AG04449 (cell line): ENCODE measurements around the gene OTOG.

Experiments
- CTCF ChIA-PET: fragments of 350-600 bp; formaldehyde crosslinking; extraction: SDS; loops from one replicate; lab custom pipeline; 2021; ENCODE audit warnings: antibody characterized with exemption; lab: Yijun Ruan, JAX
- POLR2A ChIA-PET: fragments of 400-600, 350-600 bp; formaldehyde crosslinking; extraction: SDS; loops from one replicate; lab custom pipeline; 2020; ENCODE audit warnings: antibody characterized with exemption, inconsistent platforms; lab: Yijun Ruan, JAX
- DNase-seq: peaks from one replicate; pipeline ENCODE4 v3.0.0-alpha.2; 2010; ENCODE audit warnings: low read depth, low spot score
- H3K4me3 ChIP-seq: 2 replicates; pipeline ENCODE4 v1.5.1; 2011; ENCODE audit warnings: low read depth, mild to moderate bottlenecking, control low read depth, low read length
- TF ChIP-seq, protein P1 (sequence below): IDR thresholded peaks from one replicate; pipeline ENCODE4 v1.5.1; 2011; ENCODE audit warnings: mild to moderate bottlenecking, moderate library complexity, low read length, control low read depth, inconsistent platforms; ENCODE audit not compliant: insufficient read depth; ENCODE audit errors: missing control alignments

OTOG gene

DNA sequence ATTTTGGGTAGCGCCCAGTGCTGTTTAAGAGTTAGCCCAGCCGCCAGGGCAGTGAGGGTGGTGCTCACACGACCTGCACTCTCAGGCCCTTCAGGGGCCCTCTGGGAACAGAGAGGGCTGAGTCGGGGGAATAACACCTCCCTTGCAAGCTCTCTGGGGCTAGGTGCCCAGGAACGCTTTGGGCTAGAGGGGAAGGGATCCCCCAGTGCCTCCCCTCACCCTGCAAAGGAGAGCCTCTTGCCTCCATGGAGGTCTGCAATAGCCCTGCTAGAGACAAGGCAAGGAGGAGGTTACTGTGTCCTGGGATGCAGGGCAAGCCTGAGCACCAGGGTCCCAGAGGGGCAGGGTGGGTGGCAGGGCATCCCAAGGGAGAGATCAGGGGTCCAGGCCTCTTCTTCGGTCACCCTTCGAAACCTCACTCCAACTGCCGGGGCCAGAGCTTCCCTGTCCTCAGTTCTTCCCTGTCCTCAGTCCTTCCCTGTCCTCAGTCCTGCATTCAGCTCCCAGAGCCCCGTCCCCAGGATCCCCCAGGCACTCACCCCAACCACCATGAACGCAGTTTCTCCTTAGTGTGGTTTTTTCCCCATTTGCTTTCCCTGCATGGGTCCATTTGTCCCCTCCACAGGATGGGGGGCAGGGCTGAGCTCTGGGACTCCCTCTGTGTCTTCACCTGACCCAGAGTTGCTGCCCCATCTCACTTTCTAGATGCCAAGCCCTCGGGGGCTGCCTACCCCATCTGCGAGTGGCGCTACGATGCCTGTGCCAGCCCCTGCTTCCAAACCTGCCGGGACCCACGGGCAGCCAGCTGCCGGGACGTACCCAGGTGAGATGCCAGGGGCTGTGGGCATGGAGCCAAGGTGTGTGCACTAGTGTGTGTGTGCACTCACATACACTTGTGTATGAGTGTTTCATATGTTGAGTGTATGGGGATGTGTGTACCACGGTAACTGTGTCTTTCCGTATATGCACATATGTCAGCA lies 60.8 kb downstream of the OTOG start:
- CTCF ChIA-PET, result no interaction called here
- POLR2A ChIA-PET, result no interaction called here
- no peak for DNase-seq
- H3K4me3 ChIP-seq, result no peak overlapping the region
- TF ChIP-seq, protein P1, sequence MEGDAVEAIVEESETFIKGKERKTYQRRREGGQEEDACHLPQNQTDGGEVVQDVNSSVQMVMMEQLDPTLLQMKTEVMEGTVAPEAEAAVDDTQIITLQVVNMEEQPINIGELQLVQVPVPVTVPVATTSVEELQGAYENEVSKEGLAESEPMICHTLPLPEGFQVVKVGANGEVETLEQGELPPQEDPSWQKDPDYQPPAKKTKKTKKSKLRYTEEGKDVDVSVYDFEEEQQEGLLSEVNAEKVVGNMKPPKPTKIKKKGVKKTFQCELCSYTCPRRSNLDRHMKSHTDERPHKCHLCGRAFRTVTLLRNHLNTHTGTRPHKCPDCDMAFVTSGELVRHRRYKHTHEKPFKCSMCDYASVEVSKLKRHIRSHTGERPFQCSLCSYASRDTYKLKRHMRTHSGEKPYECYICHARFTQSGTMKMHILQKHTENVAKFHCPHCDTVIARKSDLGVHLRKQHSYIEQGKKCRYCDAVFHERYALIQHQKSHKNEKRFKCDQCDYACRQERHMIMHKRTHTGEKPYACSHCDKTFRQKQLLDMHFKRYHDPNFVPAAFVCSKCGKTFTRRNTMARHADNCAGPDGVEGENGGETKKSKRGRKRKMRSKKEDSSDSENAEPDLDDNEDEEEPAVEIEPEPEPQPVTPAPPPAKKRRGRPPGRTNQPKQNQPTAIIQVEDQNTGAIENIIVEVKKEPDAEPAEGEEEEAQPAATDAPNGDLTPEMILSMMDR, result no peak

DNA sequence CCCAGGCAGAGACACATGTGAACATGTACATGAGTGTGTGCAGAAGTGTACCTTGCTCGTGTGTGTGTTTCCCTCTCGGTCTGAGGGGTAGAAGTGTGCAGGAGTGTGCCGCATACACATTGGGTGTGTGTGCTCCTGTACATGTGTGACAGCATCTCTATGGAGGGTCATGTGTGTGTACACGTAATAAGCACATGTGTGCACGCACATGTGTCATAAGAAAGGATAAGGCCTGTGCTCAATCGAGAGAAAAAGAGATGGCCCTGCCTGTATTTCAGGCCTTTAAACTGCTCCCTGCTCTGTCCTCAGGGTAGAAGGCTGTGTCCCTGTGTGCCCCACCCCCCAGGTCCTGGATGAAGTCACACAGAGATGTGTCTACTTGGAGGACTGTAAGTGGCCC lies 61.8 kb downstream of the OTOG start:
- no peak for DNase-seq
- TF ChIP-seq, protein P1, result no peak
- ChIA-PET POLR2A (no interaction called here), CTCF (no interaction called here)
- no peak overlapping the region for H3K4me3 ChIP-seq

DNA sequence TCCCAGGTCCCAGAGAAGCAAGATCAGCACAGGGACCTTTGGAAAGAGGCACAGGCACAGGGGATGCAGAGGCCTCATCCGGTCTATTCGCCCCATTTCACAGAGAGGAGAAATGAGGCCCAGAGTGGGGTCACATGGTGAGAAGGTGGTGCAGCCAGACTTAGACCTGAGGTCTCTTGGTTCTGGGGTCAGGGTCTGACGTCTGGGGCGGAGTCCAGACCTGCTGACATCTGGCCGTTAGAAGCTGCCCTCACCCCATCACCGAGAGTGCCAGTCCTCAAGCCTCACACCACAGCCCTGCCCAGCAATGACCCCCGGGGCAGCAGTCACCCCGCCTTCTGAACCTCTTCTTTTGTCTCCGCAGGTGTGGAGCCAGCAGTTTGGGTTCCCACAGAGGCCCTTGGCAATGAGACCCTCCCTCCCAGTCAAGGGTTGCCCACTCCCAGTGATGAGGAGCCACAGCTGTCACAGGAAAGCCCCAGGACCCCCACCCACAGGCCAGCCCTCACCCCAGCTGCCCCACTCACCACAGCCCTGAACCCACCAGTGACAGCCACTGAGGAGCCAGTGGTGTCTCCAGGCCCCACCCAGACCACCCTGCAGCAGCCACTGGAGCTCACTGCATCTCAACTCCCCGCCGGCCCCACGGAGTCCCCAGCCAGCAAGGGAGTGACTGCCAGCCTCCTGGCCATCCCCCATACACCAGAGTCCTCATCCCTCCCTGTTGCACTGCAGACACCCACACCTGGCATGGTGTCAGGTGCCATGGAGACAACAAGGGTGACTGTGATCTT lies 62.4 kb downstream of the OTOG start:
- H3K4me3 ChIP-seq, result no peak overlapping the region
- TF ChIP-seq, protein P1, result no peak
- ChIA-PET POLR2A (no interaction called here), CTCF (no interaction called here)
- DNase-seq, result no peak

DNA sequence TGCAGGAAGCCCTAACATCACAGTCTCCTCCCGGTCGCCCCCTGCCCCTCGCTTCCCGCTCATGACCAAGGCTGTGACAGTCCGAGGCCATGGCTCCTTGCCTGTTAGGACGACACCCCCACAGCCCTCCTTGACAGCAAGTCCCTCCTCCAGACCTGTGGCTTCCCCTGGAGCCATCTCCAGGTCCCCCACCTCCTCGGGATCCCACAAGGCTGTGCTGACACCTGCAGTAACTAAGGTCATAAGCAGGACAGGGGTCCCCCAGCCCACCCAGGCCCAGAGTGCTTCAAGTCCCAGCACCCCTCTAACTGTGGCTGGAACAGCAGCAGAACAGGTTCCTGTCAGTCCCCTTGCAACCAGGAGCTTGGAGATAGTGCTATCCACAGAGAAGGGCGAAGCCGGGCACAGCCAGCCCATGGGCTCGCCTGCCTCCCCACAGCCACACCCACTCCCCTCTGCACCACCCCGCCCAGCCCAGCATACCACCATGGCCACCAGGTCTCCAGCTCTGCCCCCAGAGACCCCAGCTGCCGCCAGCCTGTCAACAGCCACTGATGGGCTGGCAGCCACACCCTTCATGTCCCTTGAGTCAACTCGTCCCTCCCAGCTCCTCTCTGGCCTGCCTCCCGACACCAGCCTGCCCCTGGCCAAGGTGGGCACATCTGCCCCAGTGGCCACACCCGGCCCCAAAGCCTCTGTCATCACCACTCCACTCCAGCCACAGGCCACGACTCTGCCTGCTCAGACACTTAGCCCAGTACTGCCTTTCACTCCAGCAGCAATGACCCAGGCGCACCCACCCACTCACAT lies 63.2 kb downstream of the OTOG start:
- no peak for DNase-seq

DNA sequence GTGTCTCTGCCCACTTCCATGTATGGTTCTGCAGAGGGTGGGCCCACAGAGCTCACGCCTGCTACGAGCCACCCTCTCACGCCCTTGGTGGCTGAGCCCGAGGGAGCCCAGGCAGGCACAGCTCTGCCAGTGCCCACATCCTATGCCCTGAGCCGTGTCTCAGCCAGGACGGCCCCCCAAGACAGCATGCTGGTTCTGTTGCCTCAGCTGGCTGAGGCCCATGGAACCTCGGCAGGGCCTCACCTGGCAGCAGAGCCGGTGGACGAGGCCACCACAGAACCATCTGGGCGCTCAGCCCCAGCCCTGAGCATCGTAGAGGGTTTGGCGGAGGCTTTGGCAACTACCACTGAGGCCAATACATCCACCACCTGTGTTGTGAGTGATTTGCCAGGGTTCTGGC lies 64.0 kb downstream of the OTOG start:
- no peak for DNase-seq
- TF ChIP-seq, protein P1, result no peak
- POLR2A ChIA-PET, result no interaction called here
- H3K4me3 ChIP-seq, result no peak overlapping the region
- CTCF ChIA-PET, result no interaction called here

More for the DNA sequence above, 63.2 kb downstream of the OTOG start:
- POLR2A ChIA-PET, result no interaction called here
- no peak overlapping the region for H3K4me3 ChIP-seq
- CTCF ChIA-PET, result no interaction called here
- TF ChIP-seq, protein P1, result no peak
